ENCODE results near the gene CLDN6. TPM values are rescaled to one million over a fixed set of nuclear protein-coding genes. Genes with fewer than 3 reads are reported as not detected.

Gene CLDN6
- total and polyA plus RNA-seq, 2 of the 13 experiments (the other 11 are each of a cell fraction or from before 2014, with no cell fraction given) = 5.9 to 7.6 TPM

DNA sequence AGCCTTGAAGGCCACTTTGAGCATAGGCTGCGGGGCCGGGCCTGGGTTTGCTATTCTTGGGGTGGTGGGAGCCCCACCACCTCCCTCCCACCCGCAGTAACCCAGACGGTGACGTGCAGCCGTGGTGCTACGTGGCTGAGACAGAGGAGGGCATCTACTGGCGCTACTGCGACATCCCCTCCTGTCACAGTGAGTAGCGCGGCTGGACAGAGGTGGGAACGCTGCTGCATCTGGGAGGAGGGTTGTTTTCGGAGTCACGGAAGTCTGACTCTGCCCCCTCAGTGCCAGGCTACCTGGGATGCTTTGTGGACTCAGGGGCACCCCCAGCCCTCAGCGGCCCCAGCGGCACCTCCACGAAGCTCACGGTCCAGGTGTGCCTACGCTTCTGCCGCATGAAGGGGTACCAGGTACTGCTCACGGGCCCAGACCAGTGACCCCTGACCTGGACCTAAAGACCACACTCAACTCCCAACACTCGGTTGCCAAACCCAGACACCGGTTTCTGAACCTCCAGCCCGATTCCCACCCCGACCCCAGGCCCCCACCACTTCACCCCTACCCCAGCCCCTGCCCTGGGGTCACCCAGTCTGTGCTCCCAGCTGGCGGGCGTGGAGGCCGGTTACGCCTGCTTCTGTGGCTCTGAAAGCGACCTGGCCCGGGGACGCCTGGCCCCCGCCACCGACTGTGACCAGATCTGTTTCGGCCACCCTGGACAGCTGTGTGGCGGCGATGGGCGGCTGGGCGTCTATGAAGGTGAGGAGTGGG lies 51.8 kb downstream of the CLDN6 start:
- CTCF ChIA-PET (ENCODE audit: low intra/inter-chr PET ratio, low total read pairs) = no interaction called here

More for the DNA sequence above, 51.8 kb downstream of the CLDN6 start:
- DNase-seq (ENCODE audit: low spot score) (no peak), FAIRE-seq (no peak), ATAC-seq (no peak)
- no peak overlapping the region for H3K27ac ChIP-seq (ENCODE audit: extremely low read length, insufficient read depth, low read length)
- no peak overlapping the region for H2AFZ ChIP-seq (ENCODE audit: low read length)
- in situ Hi-C loops (cut with HindIII; ENCODE audit: extremely low pct_ligation_motif_present, low pct_unique_long_range_greater_than_20kb) (no loop called here), intact Hi-C loops (cut with micrococcal nuclease; ENCODE audit: unreplicated experiment) (no loop called here)
- H3K27me3 ChIP-seq (ENCODE audit: control insufficient read depth in 1 of 2, insufficient read depth in 2 of 2, low read length in 2 of 2) = peaks cover 0 to 5% of the 10 kb centered on the region in 2 experiments; a peak in 3 of 5 replicates
- no peak overlapping the region for H3K4me2 ChIP-seq (ENCODE audit: low read depth, low read length)
- no peaks in the 10 kb centered on the region for H4K20me1 ChIP-seq (ENCODE audit: insufficient read depth, low read length)
- H3K9me3 ChIP-seq (ENCODE audit: low read length) = no peaks in the 10 kb centered on the region
- POLR2A ChIA-PET = interaction anchor here (0.7 kb wide), 1 partner anchor 266 kb away, joined by 3 read pairs; no protein-coding TSS in a partner anchor
- H3K79me2 ChIP-seq (ENCODE audit: insufficient read depth, low read length) = peaks cover 8% of the 10 kb centered on the region
- no peak for TF ChIP-seq ZNF230 (CRISPR knock-in tag; IDR thresholded peaks at IDR 0.05)
- no peak for TF ChIP-seq ZNF430 (CRISPR knock-in tag; IDR thresholded peaks at IDR 0.05)
- no peak for TF ChIP-seq ZSCAN22 (CRISPR knock-in tag; IDR thresholded peaks at IDR 0.05)
- TF ChIP-seq, protein P1, sequence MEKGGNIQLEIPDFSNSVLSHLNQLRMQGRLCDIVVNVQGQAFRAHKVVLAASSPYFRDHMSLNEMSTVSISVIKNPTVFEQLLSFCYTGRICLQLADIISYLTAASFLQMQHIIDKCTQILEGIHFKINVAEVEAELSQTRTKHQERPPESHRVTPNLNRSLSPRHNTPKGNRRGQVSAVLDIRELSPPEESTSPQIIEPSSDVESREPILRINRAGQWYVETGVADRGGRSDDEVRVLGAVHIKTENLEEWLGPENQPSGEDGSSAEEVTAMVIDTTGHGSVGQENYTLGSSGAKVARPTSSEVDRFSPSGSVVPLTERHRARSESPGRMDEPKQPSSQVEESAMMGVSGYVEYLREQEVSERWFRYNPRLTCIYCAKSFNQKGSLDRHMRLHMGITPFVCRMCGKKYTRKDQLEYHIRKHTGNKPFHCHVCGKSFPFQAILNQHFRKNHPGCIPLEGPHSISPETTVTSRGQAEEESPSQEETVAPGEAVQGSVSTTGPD (CRISPR knock-in tag; IDR thresholded peaks at IDR 0.05) = no peak
- TF ChIP-seq, protein P2, sequence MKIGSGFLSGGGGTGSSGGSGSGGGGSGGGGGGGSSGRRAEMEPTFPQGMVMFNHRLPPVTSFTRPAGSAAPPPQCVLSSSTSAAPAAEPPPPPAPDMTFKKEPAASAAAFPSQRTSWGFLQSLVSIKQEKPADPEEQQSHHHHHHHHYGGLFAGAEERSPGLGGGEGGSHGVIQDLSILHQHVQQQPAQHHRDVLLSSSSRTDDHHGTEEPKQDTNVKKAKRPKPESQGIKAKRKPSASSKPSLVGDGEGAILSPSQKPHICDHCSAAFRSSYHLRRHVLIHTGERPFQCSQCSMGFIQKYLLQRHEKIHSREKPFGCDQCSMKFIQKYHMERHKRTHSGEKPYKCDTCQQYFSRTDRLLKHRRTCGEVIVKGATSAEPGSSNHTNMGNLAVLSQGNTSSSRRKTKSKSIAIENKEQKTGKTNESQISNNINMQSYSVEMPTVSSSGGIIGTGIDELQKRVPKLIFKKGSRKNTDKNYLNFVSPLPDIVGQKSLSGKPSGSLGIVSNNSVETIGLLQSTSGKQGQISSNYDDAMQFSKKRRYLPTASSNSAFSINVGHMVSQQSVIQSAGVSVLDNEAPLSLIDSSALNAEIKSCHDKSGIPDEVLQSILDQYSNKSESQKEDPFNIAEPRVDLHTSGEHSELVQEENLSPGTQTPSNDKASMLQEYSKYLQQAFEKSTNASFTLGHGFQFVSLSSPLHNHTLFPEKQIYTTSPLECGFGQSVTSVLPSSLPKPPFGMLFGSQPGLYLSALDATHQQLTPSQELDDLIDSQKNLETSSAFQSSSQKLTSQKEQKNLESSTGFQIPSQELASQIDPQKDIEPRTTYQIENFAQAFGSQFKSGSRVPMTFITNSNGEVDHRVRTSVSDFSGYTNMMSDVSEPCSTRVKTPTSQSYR (CRISPR knock-in tag; IDR thresholded peaks at IDR 0.05; ENCODE audit: borderline replicate concordance) = no peak
- WGBS (ENCODE audit: low lambda C conversion rate) = 91% methylated on average over 22 of the region's 39 CpGs
- peaks cover 34% of the 10 kb centered on the region for H3K4me1 ChIP-seq (ENCODE audit: insufficient read depth, low read length)
- H3K36me3 ChIP-seq (replicated peaks in 1 of 2; ENCODE audit: control insufficient read depth in 1 of 2, insufficient read depth in 2 of 2, low read length in 2 of 2) = no peaks in the 10 kb centered on the region
- no peak overlapping the region for H3K9ac ChIP-seq (ENCODE audit: insufficient read depth, low read depth, low read length)
- no TSS peak for BruUV-seq (replicated peaks)
- H3K4me3 ChIP-seq (replicated peaks in 1 of 3; ENCODE audit: insufficient read depth in 1 of 3, low read depth in 2 of 3, low read length in 3 of 3) = no peak overlapping the region

Small RNAs within 50 kb of the gene (small RNA-seq; reads per million reads assigned to genes)
- 0 reads per million in 3 experiments for gene LINC00514 (ENCODE audit: insufficient read depth in 2 of 3, insufficient read length in 3 of 3, low read depth in 2 of 3, low replicate concordance in 1 of 3)

Other genes starting within 250 kb of the CLDN6 start
- 208 and 253 TPM in 2 replicates for gene ELOB, start 240.9 kb downstream of the CLDN6 start, total RNA-seq (2016; rRNA removed; fragmentation: Illumina TruSeq; extraction: Trizol)
- 225 and 236 TPM in 2 replicates for gene ELOB, start 240.9 kb downstream of the CLDN6 start, polyA plus RNA-seq (2011; rRNA removed)
- gene PRSS33, start 230.6 kb downstream of the CLDN6 start, total RNA-seq (2016; rRNA removed; fragmentation: Illumina TruSeq; extraction: Trizol) = not detected in 2 replicates
- not detected in 2 replicates for gene PRSS33, start 230.6 kb downstream of the CLDN6 start, polyA plus RNA-seq (2011; rRNA removed)
- not detected in 2 replicates for gene PRSS41, start 219.7 kb downstream of the CLDN6 start, total RNA-seq (2016; rRNA removed; fragmentation: Illumina TruSeq; extraction: Trizol)
- gene PRSS41, start 219.7 kb downstream of the CLDN6 start, polyA plus RNA-seq (2011; rRNA removed) = not detected in 2 replicates
- not detected in 2 replicates for gene PRSS21, start 200.9 kb downstream of the CLDN6 start, total RNA-seq (2016; rRNA removed; fragmentation: Illumina TruSeq; extraction: Trizol)
- not detected in 2 replicates for gene PRSS21, start 200.9 kb downstream of the CLDN6 start, polyA plus RNA-seq (2011; rRNA removed)
- 1.5 and 1.8 TPM in 2 replicates for gene ZG16B, start 187.9 kb downstream of the CLDN6 start, total RNA-seq (2016; rRNA removed; fragmentation: Illumina TruSeq; extraction: Trizol)
- gene ZG16B, start 187.9 kb downstream of the CLDN6 start, polyA plus RNA-seq (2011; rRNA removed) = 11.3 and 14.3 TPM in 2 replicates
- 0.24 TPM in 1 of 2 replicates, not detected in the other for gene PRSS22, start 160.0 kb downstream of the CLDN6 start, total RNA-seq (2016; rRNA removed; fragmentation: Illumina TruSeq; extraction: Trizol)
- gene PRSS22, start 160.0 kb downstream of the CLDN6 start, polyA plus RNA-seq (2011; rRNA removed) = 0.24 and 0.32 TPM in 2 replicates
- 19.8 and 20.2 TPM in 2 replicates for gene FLYWCH2, start 135.0 kb downstream of the CLDN6 start, total RNA-seq (2016; rRNA removed; fragmentation: Illumina TruSeq; extraction: Trizol)
- gene FLYWCH2, start 135.0 kb downstream of the CLDN6 start, polyA plus RNA-seq (2011; rRNA removed) = 16.9 and 17.3 TPM in 2 replicates
- gene FLYWCH1, start 106.3 kb downstream of the CLDN6 start, total RNA-seq (2016; rRNA removed; fragmentation: Illumina TruSeq; extraction: Trizol) = 9.9 and 12.4 TPM in 2 replicates
- 7.3 and 11.3 TPM in 2 replicates for gene FLYWCH1, start 106.3 kb downstream of the CLDN6 start, polyA plus RNA-seq (2011; rRNA removed)
- gene KREMEN2, start 53.9 kb downstream of the CLDN6 start, total RNA-seq (2016; rRNA removed; fragmentation: Illumina TruSeq; extraction: Trizol) = 0.51 and 1.2 TPM in 2 replicates
- 0.48 and 1.0 TPM in 2 replicates for gene KREMEN2, start 53.9 kb downstream of the CLDN6 start, polyA plus RNA-seq (2011; rRNA removed)
- 15.6 and 24.8 TPM in 2 replicates for gene PAQR4, start 48.8 kb downstream of the CLDN6 start, total RNA-seq (2016; rRNA removed; fragmentation: Illumina TruSeq; extraction: Trizol)
- 15.9 and 17.4 TPM in 2 replicates for gene PAQR4, start 48.8 kb downstream of the CLDN6 start, polyA plus RNA-seq (2011; rRNA removed)
- gene PKMYT1, start 37.7 kb downstream of the CLDN6 start, total RNA-seq (2016; rRNA removed; fragmentation: Illumina TruSeq; extraction: Trizol) = 8.4 and 27.8 TPM in 2 replicates
- 6.6 and 7.0 TPM in 2 replicates for gene PKMYT1, start 37.7 kb downstream of the CLDN6 start, polyA plus RNA-seq (2011; rRNA removed)
- 0.08 and 0.15 TPM in 2 replicates for gene CLDN9, start 5.3 kb downstream of the CLDN6 start, total RNA-seq (2016; rRNA removed; fragmentation: Illumina TruSeq; extraction: Trizol)
- gene CLDN9, start 5.3 kb downstream of the CLDN6 start, polyA plus RNA-seq (2011; rRNA removed) = 0.26 and 0.48 TPM in 2 replicates
- gene TNFRSF12A, start 2.2 kb upstream of the CLDN6 start, total RNA-seq (2016; rRNA removed; fragmentation: Illumina TruSeq; extraction: Trizol) = 36.5 and 66.0 TPM in 2 replicates
- gene TNFRSF12A, start 2.2 kb upstream of the CLDN6 start, polyA plus RNA-seq (2011; rRNA removed) = 61.9 and 118 TPM in 2 replicates
- 8.3 and 16.1 TPM in 2 replicates for gene HCFC1R1, start 5.8 kb upstream of the CLDN6 start, total RNA-seq (2016; rRNA removed; fragmentation: Illumina TruSeq; extraction: Trizol)
- gene HCFC1R1, start 5.8 kb upstream of the CLDN6 start, polyA plus RNA-seq (2011; rRNA removed) = 13.8 and 18.3 TPM in 2 replicates
- 37.0 TPM in 2 replicates for gene THOC6, start 5.9 kb upstream of the CLDN6 start, total RNA-seq (2016; rRNA removed; fragmentation: Illumina TruSeq; extraction: Trizol)
- gene THOC6, start 5.9 kb upstream of the CLDN6 start, polyA plus RNA-seq (2011; rRNA removed) = 32.1 and 33.5 TPM in 2 replicates
- not detected in 2 replicates for gene BICDL2, start 18.8 kb upstream of the CLDN6 start, total RNA-seq (2016; rRNA removed; fragmentation: Illumina TruSeq; extraction: Trizol)
- gene BICDL2, start 18.8 kb upstream of the CLDN6 start, polyA plus RNA-seq (2011; rRNA removed) = 0.12 and 0.18 TPM in 2 replicates
- gene MMP25, start 28.4 kb upstream of the CLDN6 start, total RNA-seq (2016; rRNA removed; fragmentation: Illumina TruSeq; extraction: Trizol) = 0.04 TPM in 1 of 2 replicates, not detected in the other
- 0.07 and 0.08 TPM in 2 replicates for gene MMP25, start 28.4 kb upstream of the CLDN6 start, polyA plus RNA-seq (2011; rRNA removed)
- gene IL32, start 47.5 kb upstream of the CLDN6 start, total RNA-seq (2016; rRNA removed; fragmentation: Illumina TruSeq; extraction: Trizol) = 115 and 127 TPM in 2 replicates
- 165 and 258 TPM in 2 replicates for gene IL32, start 47.5 kb upstream of the CLDN6 start, polyA plus RNA-seq (2011; rRNA removed)
- gene ZSCAN10, start 81.1 kb upstream of the CLDN6 start, total RNA-seq (2016; rRNA removed; fragmentation: Illumina TruSeq; extraction: Trizol) = not detected in 2 replicates
- not detected in 2 replicates for gene ZSCAN10, start 81.1 kb upstream of the CLDN6 start, polyA plus RNA-seq (2011; rRNA removed)
- gene ZNF205, start 94.4 kb upstream of the CLDN6 start, total RNA-seq (2016; rRNA removed; fragmentation: Illumina TruSeq; extraction: Trizol) = 6.7 and 10.2 TPM in 2 replicates
- gene ZNF205, start 94.4 kb upstream of the CLDN6 start, polyA plus RNA-seq (2011; rRNA removed) = 5.8 and 6.5 TPM in 2 replicates
- 0.97 and 1.2 TPM in 2 replicates for gene ZNF213, start 116.8 kb upstream of the CLDN6 start, total RNA-seq (2016; rRNA removed; fragmentation: Illumina TruSeq; extraction: Trizol)
- 0.59 and 0.77 TPM in 2 replicates for gene ZNF213, start 116.8 kb upstream of the CLDN6 start, polyA plus RNA-seq (2011; rRNA removed)
- not detected in 2 replicates for gene OR1F1, start 170.0 kb upstream of the CLDN6 start, total RNA-seq (2016; rRNA removed; fragmentation: Illumina TruSeq; extraction: Trizol)
- gene OR1F1, start 170.0 kb upstream of the CLDN6 start, polyA plus RNA-seq (2011; rRNA removed) = 0.90 and 0.97 TPM in 2 replicates
- gene ZNF200, start 217.0 kb upstream of the CLDN6 start, total RNA-seq (2016; rRNA removed; fragmentation: Illumina TruSeq; extraction: Trizol) = 16.5 and 18.0 TPM in 2 replicates
- gene ZNF200, start 217.0 kb upstream of the CLDN6 start, polyA plus RNA-seq (2011; rRNA removed) = 3.5 and 4.0 TPM in 2 replicates
- 0.11 TPM in 1 of 2 replicates, not detected in the other for gene MEFV, start 238.4 kb upstream of the CLDN6 start, total RNA-seq (2016; rRNA removed; fragmentation: Illumina TruSeq; extraction: Trizol)
- gene MEFV, start 238.4 kb upstream of the CLDN6 start, polyA plus RNA-seq (2011; rRNA removed) = 0.07 and 0.22 TPM in 2 replicates